Raji (cell line): ENCODE results near the gene WDR49.

Experiments
- POLR2A ChIP-seq: IDR thresholded peaks from 2 replicates; pipeline ENCODE4 v1.6.1; 2011; ENCODE audit warnings: low read depth, low read length, control low read depth; ENCODE audit not compliant: insufficient read depth

WDR49 gene

DNA sequence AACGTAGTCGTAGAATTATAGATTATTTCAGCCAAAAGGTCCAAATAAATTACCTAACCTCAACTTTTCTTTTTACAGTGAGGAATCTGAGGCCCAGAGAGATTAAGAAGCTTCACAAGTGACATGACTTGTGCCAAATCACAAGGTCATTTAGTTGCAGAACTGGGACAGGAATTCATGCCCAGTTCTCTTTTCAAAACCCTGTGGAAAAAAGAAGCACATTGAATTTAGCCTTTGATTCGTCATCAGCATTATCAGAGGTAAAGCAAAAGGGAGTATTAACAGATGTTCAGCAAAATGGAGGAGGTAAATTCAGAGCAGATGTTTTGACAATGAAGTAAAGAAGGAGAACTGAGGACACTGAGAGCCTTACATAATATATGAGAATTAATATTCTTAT, 184.4 kb downstream of the WDR49 start:
- TF ChIP-seq POLR2A: no peak

GRCh38 chr3:167467848-167468611, 185.7 kb downstream of the WDR49 start:
- no peak for TF ChIP-seq POLR2A

- no peak for TF ChIP-seq POLR2A
Observed at GRCh38 chr3:167466966-167467365, 186.8 kb downstream of the WDR49 start.

- no peak for TF ChIP-seq POLR2A
Observed at GRCh38 chr3:167456157-167456799, 197.5 kb downstream of the WDR49 start.

DNA sequence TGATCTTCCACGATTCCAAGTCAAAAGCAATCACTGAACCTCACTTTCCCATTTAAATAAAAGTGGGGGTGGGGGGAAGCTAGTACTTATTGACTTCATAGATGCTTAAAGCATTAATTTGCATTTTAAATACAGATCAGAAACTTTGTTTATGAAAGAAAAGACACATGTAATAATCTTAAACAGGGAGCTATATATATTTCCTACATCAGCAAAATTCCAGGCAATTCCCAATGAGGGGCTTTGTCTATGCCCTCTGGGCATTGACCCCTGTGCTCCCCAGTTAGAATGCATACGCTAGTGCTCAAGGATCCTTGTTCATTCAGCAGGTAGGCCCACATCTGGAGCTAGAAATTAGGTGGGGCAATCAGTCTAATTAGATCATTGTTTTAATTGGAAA, 199.9 kb downstream of the WDR49 start:
- TF ChIP-seq POLR2A: no peak

- TF ChIP-seq POLR2A: no peak
Observed at GRCh38 chr3:167451282-167451681, 202.5 kb downstream of the WDR49 start.

DNA sequence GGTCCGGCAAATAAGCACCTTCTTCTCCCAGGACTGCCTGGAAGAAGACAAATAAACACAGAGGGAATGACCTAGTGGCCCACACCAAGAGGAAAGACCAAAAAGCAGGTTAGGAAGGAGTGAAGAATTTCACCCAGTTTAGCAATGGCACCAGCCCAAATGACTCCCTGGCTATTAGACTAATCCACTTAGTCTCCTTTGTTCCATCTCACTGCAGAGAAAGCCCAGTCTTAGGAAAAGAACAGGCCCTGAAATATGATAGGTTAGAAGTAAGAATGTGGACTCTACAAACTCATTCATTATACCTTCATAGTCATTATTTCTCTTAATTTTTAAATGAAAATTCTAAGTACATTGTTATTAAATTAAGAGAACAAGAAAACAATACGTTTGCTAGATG, 203.1 kb downstream of the WDR49 start:
- TF ChIP-seq POLR2A: no peak

DNA sequence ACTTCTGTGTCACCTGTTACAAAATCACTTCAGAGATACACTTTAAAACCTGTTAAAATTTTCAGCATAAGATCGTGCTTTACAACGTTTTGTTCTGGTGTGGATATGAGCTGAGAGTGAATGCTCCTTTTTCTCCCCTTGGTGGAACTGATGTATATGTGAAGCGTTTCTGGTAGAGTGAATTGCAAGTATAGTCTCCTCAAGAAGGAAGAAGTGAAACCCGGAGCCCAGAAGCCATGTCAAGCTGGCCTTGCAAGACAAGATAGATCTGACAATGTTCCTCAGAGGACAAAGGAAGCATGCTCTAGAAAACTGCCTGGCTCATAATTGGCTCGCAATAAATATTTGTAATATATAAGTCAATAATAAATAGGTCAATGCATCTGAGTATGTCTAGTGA, 203.5 kb downstream of the WDR49 start:
- no peak for TF ChIP-seq POLR2A

DNA sequence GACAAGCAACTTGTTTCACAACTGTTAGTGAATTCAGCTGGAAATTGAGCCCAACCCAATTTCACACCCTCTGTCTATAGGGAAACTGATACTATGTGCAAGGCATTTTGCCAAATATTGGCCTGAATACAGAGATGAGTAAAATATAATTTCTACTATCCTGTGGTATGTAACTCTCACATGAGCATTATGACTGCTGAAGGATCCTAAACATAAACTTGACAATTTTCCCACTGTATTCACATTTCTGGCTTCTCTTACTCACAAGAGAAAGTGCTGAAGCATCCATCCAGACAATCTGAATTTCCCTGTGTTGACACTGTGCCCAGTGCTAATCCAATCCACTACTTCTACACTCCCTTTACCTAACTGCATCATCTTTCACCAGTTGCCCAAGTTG, 208.3 kb downstream of the WDR49 start:
- TF ChIP-seq POLR2A: no peak

DNA sequence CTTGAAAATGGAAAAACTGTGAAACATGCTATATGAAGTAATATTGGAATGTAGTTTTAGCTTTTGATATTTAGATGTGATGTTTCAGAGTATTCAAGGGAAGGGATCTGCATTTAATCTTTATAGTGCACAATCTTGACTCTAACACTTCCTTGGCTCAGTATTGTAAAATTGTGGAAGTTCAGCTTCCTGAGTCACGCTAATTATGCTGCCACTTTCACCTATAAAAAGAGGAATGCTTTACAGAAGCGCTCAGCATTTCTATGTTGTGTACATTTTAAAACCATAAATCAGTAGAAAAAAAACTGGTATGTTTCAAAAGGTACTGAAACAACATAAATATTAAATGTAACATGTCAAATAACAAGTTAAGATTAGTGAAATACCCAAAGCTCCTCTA, 212.5 kb downstream of the WDR49 start:
- no peak for TF ChIP-seq POLR2A

DNA sequence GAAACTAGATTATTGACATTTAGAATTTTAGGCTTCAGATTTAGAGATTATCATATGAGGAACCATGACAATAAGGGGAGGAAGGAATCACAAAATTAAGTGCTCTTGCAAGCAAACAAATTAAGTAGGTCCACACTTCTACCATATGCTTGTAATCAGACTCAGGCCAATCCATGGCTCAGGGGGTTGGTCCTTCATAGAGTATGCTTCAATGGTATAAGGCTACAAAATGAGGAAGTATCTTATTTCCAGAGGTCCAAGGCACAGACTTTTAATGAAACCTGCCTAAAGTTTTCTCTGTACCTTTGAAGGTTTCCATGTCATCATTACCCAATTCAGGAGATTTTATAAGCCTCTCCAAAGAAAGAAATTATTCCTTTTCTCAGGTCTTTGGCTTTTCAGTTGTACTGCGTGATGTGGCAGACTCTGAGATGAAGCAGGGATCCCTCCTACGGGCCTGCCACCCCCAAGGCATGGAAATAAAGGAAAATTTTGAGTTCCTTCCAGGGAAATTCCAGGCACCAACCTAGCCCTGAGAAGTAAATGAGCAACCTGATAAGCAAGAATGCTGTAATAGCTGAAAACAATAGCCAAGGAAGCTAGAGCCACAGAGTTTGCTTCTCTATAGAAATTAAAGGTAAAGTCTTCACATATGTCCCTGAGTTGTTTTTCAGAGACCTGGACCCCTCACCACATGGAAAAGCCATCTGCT, 216.2 kb downstream of the WDR49 start:
- TF ChIP-seq POLR2A: no peak
